ENCODE results near the gene FAM107B.

- TF ChIP-seq EGR1 (IDR thresholded peaks at IDR 0.05; ENCODE audit: low read depth in 2 of 2) (no peak), JUND (IDR thresholded peaks at IDR 0.05) (no peak), REST (IDR thresholded peaks at IDR 0.05) (no peak), CTCF (IDR thresholded peaks at IDR 0.05; ENCODE audit: low read depth, low read length, missing input control) (no peak), YY1 (IDR thresholded peaks at IDR 0.05) (no peak), TAF1 (conservative IDR thresholded peaks at IDR 0.05) (no peak), ZBTB33 (IDR thresholded peaks at IDR 0.05) (no peak), MAX (IDR thresholded peaks at IDR 0.05) (no peak), ATF3 (IDR thresholded peaks at IDR 0.05) (no peak), NR2F2 (IDR thresholded peaks at IDR 0.05) (no peak), FOXA2 (IDR thresholded peaks at IDR 0.05) (no peak), RAD21 (IDR thresholded peaks at IDR 0.05) (no peak), FOXA1 (IDR thresholded peaks at IDR 0.05) (no peak)
Measured at GRCh38 chr10:14533295-14533694, 241.4 kb downstream of the FAM107B start.
